Upper lobe of right lung (tissue), 1 donor: Measurements from ENCODE around the gene FGFR2. TPM values are rescaled to one million over a fixed set of nuclear protein-coding genes. Genes with fewer than 3 reads are reported as not detected.

Experiments
- ATAC-seq: fragments of 200-7000 bp; cut with Tn5 transposase; one replicate; pipeline ENCODE4 v1.9.1; 2020; ENCODE audit warnings: mild to moderate bottlenecking, moderate library complexity
- DNase-seq: peaks from one replicate; pipeline ENCODE4 v3.0.0-alpha.2; 2020
- H3K27ac ChIP-seq: fragments of 200-600 bp; one replicate; pipeline ENCODE4 v1.8.0; 2022
- H3K27me3 ChIP-seq: fragments of 200-600 bp; one replicate; pipeline ENCODE4 v1.8.0; 2022; ENCODE audit warnings: mild to moderate bottlenecking
- H3K36me3 ChIP-seq: fragments of 200-600 bp; one replicate; pipeline ENCODE4 v1.8.0; 2022
- H3K4me1 ChIP-seq: fragments of 200-600 bp; one replicate; pipeline ENCODE4 v1.8.0; 2022
- H3K4me3 ChIP-seq: fragments of 200-600 bp; one replicate; pipeline ENCODE4 v1.8.0; 2022; ENCODE audit warnings: mild to moderate bottlenecking
- H3K9me3 ChIP-seq: fragments of 200-600 bp; one replicate; pipeline ENCODE4 v1.8.0; 2022
- CTCF ChIP-seq: fragments of 200-600 bp; IDR thresholded peaks from one replicate; pipeline ENCODE4 v1.8.0; 2022; ENCODE audit warnings: antibody characterized with exemption
- intact Hi-C: fragments of 100-400 bp; cut with DNase I; formaldehyde crosslinking; loops from one replicate; pipeline ENCODE4 v1.11.0; 2022
- total RNA-seq: library from RNA; stranded (reverse); fragmentation: NEBNext Ultra II Directional; extraction: Animal tissue kit (Norgen Biotek cat#: 25700); gene quantifications from one replicate; pipeline ENCODE4 v1.2.1, GENCODE V29; 2021
- donor health status: DM: no; HTN: yes; CAD: no; lungs with severe emphysema.

FGFR2 gene
- total RNA-seq, 1 donor from 2014 or later: 58.7 TPM

GRCh38 chr10:121592155-121592890 lies 5.9 kb downstream of the FGFR2 start:
- intact Hi-C loops: no loop called here
- DNase-seq (peak; percentile 1), ATAC-seq (no peak)
- TF ChIP-seq CTCF: peak; percentile 4
- no peak overlapping the region for H3K27ac ChIP-seq
- no peaks in the 10 kb centered on the region for H3K4me1 ChIP-seq
- H3K9me3 ChIP-seq: no peaks in the 10 kb centered on the region
- H3K27me3 ChIP-seq: peaks cover 18% of the 10 kb centered on the region
- no peak overlapping the region for H3K4me3 ChIP-seq
- no peaks in the 10 kb centered on the region for H3K36me3 ChIP-seq

GRCh38 chr10:121591186-121591585 lies 7.1 kb downstream of the FGFR2 start:
- Histone ChIP-seq H3K27me3 (peaks cover 10% of the 10 kb centered on the region), H3K4me1 (no peaks in the 10 kb centered on the region)
- intact Hi-C loops: no loop called here

GRCh38 chr10:121590772-121591171 lies 7.5 kb downstream of the FGFR2 start:
- Histone ChIP-seq H3K4me3 (no peak overlapping the region), H3K27me3 (peaks cover 7% of the 10 kb centered on the region), H3K9me3 (no peaks in the 10 kb centered on the region), H3K27ac (no peak overlapping the region), H3K36me3 (no peaks in the 10 kb centered on the region), H3K4me1 (no peaks in the 10 kb centered on the region)
- no peak for ATAC-seq
- DNase-seq: peak; percentile 5
- intact Hi-C loops: no loop called here
- TF ChIP-seq CTCF: no peak

More at GRCh38 chr10:121591186-121591585, 7.1 kb downstream of the FGFR2 start:
- H3K4me3 ChIP-seq: no peak overlapping the region
- H3K36me3 ChIP-seq: no peaks in the 10 kb centered on the region
- H3K27ac ChIP-seq: no peak overlapping the region
- no peaks in the 10 kb centered on the region for H3K9me3 ChIP-seq
- DNase-seq (no peak), ATAC-seq (no peak)
- no peak for TF ChIP-seq CTCF

GRCh38 chr10:121589553-121589952 lies 8.7 kb downstream of the FGFR2 start:
- intact Hi-C loops: no loop called here
- Histone ChIP-seq H3K27me3 (peaks cover 5% of the 10 kb centered on the region), H3K4me3 (no peak overlapping the region), H3K36me3 (no peaks in the 10 kb centered on the region), H3K27ac (no peak overlapping the region), H3K4me1 (no peaks in the 10 kb centered on the region), H3K9me3 (no peaks in the 10 kb centered on the region)
- no peak for ATAC-seq
- DNase-seq: no peak
- TF ChIP-seq CTCF: no peak

GRCh38 chr10:121583857-121584256 lies 14.4 kb downstream of the FGFR2 start:
- no peaks in the 10 kb centered on the region for H3K36me3 ChIP-seq
- DNase-seq (no peak), ATAC-seq (no peak)
- intact Hi-C loops: no loop called here
- no peak overlapping the region for H3K4me3 ChIP-seq
- no peak overlapping the region for H3K27ac ChIP-seq
- peaks cover 7% of the 10 kb centered on the region for H3K4me1 ChIP-seq
- no peak for TF ChIP-seq CTCF
- no peaks in the 10 kb centered on the region for H3K9me3 ChIP-seq
- H3K27me3 ChIP-seq: no peaks in the 10 kb centered on the region
